ENCODE data around the gene RTTN. TPM values are rescaled to one million over a fixed set of nuclear protein-coding genes. Genes with fewer than 3 reads are reported as not detected.
"Not testable (repeated sequence)": the region's sequence is repeated elsewhere in the genome, so short reads cannot be mapped to it uniquely, and the experiment has no call there.

The RTTN gene
- total RNA-seq, 1 donor from 2014 or later, result 15.8 TPM

DNA sequence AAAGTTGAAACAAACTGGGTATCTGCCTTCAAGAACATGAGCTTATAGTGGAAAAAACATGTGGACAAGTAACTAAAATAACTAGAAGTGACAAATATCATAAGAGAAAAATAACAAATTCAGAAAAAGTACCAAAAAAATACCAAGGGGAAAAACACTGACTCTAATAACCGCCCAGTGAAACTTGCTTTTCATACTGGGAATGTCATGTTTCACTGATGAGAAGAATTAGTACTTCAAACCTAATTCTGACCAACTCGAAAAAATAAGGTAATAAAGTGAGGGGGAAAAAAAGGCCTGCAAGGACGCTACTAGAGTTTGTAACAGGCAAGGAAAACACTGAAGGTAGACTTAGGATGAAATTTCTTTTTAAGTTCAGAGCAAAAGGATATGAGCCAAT, 83.6 kb downstream of the RTTN start:
- no peaks in the 10 kb centered on the region for H3K27me3 Mint-ChIP-seq (ENCODE audit: unreplicated experiment)
- no peak overlapping the region for H3K27ac Mint-ChIP-seq (ENCODE audit: unreplicated experiment)
- H3K36me3 Mint-ChIP-seq (ENCODE audit: low read depth, unreplicated experiment), result no peaks in the 10 kb centered on the region
- H3K4me3 Mint-ChIP-seq (ENCODE audit: unreplicated experiment), result no peak overlapping the region
- TF ChIP-seq, protein P1, sequence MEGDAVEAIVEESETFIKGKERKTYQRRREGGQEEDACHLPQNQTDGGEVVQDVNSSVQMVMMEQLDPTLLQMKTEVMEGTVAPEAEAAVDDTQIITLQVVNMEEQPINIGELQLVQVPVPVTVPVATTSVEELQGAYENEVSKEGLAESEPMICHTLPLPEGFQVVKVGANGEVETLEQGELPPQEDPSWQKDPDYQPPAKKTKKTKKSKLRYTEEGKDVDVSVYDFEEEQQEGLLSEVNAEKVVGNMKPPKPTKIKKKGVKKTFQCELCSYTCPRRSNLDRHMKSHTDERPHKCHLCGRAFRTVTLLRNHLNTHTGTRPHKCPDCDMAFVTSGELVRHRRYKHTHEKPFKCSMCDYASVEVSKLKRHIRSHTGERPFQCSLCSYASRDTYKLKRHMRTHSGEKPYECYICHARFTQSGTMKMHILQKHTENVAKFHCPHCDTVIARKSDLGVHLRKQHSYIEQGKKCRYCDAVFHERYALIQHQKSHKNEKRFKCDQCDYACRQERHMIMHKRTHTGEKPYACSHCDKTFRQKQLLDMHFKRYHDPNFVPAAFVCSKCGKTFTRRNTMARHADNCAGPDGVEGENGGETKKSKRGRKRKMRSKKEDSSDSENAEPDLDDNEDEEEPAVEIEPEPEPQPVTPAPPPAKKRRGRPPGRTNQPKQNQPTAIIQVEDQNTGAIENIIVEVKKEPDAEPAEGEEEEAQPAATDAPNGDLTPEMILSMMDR (IDR thresholded peaks at IDR 0.05; ENCODE audit: unreplicated experiment), result no peak
- DNase-seq (ENCODE audit: low spot score), result no peak
- H3K4me1 Mint-ChIP-seq (ENCODE audit: unreplicated experiment), result no peaks in the 10 kb centered on the region
- no peaks in the 10 kb centered on the region for H3K9me3 Mint-ChIP-seq (ENCODE audit: unreplicated experiment)

DNA sequence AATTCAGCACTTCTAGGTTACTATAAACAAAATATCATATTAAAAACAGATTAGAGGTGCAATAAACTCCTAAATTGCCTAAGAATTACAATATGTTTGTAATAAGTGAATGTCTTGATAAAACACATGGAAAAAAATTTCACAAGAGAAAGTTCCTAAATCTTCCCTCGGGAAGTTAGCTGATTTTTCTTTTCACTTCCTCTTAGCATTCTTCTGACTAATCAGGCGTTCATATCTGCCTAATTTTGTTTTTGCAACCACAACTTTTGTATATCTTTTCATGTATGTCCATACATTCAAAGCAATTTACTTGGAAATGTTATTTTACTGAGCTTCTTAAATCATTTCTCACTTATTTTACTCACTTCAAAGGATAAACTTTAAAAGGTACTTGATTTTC, 88.5 kb downstream of the RTTN start:
- TF ChIP-seq, protein P1 (IDR thresholded peaks at IDR 0.05; ENCODE audit: unreplicated experiment), result no peak
- peaks cover 2% of the 10 kb centered on the region for H3K27me3 Mint-ChIP-seq (ENCODE audit: unreplicated experiment)
- no peaks in the 10 kb centered on the region for H3K4me1 Mint-ChIP-seq (ENCODE audit: unreplicated experiment)
- H3K36me3 Mint-ChIP-seq (ENCODE audit: low read depth, unreplicated experiment), result no peaks in the 10 kb centered on the region
- no peak for DNase-seq (ENCODE audit: low spot score)
- H3K27ac Mint-ChIP-seq (ENCODE audit: unreplicated experiment), result no peak overlapping the region
- H3K4me3 Mint-ChIP-seq (ENCODE audit: unreplicated experiment), result no peak overlapping the region
- H3K9me3 Mint-ChIP-seq (ENCODE audit: unreplicated experiment), result no peaks in the 10 kb centered on the region

DNA sequence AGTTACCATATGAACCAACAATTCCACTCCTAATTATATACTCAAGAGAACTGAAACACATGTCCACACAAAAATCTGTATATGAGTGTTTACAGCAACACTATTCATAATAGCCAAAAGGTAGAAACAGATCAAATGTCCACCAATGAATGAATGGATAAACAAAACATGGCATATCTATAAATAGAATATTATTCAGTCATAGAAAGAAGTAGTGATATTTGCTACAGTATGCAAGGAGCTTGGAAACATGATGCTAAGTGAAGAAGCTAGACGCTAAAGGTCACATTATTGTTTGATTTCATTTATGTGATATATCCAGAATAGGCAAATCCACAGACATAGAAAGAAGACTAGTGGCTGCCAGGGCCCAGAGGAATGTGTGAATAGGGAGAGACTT, 92.0 kb downstream of the RTTN start:
- TF ChIP-seq, protein P1 (IDR thresholded peaks at IDR 0.05; ENCODE audit: unreplicated experiment), result no peak
- no peak overlapping the region for H3K4me3 Mint-ChIP-seq (ENCODE audit: unreplicated experiment)
- H3K9me3 Mint-ChIP-seq (ENCODE audit: unreplicated experiment), result no peaks in the 10 kb centered on the region
- peaks cover 2% of the 10 kb centered on the region for H3K27me3 Mint-ChIP-seq (ENCODE audit: unreplicated experiment)
- no peak overlapping the region for H3K27ac Mint-ChIP-seq (ENCODE audit: unreplicated experiment)
- no peaks in the 10 kb centered on the region for H3K4me1 Mint-ChIP-seq (ENCODE audit: unreplicated experiment)
- H3K36me3 Mint-ChIP-seq (ENCODE audit: low read depth, unreplicated experiment), result no peaks in the 10 kb centered on the region
- no peak for DNase-seq (ENCODE audit: low spot score)

DNA sequence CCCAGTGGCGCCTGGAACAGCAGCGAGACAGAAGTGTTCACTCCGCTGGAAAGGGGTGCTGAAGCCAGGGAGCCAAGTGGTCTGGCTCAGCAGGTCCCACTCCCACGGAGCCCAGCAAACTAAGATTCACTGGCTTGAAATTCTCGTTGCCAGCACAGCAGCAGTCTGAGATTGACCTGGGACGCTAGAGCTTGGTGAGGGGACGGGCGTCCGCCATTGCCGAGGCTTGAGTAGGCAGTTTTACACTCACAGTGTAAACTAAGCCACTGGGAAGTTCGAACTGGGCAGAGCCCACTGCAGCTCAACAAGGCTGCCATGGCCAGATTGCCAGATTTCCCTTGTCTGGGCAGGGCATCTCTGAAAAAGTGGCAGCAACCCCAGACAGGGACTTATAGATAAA, 94.8 kb downstream of the RTTN start:
- no peak for DNase-seq (ENCODE audit: low spot score)
- Mint-ChIP-seq H3K4me1 (ENCODE audit: unreplicated experiment) (no peaks in the 10 kb centered on the region), H3K27me3 (ENCODE audit: unreplicated experiment) (peaks cover 2% of the 10 kb centered on the region), H3K27ac (ENCODE audit: unreplicated experiment) (no peak overlapping the region), H3K36me3 (ENCODE audit: low read depth, unreplicated experiment) (peaks cover 4% of the 10 kb centered on the region), H3K9me3 (ENCODE audit: unreplicated experiment) (no peaks in the 10 kb centered on the region), H3K4me3 (ENCODE audit: unreplicated experiment) (no peak overlapping the region)
- TF ChIP-seq, protein P1 (IDR thresholded peaks at IDR 0.05; ENCODE audit: unreplicated experiment), result no peak

DNA sequence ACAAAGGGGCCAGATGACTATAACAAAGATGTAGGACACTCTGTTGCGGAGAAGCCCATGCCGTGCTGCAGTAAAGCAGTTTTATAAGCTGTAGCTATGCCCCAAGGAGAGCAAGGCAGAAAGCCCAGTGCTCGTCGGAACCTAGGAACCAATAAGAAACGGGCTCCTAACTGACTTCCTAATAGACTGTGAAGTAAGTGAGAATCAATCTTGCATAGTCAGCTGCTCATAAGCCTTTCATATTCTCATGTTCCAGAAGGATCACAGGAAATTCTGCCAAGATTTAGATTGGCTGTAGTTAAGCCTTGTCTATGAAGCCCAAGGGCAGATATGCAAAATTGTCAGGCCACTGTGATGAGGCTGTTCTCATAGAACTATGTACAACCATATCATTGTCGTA, 98.4 kb downstream of the RTTN start:
- Mint-ChIP-seq H3K27me3 (ENCODE audit: unreplicated experiment) (peaks cover under 1% of the 10 kb centered on the region), H3K4me1 (ENCODE audit: unreplicated experiment) (no peaks in the 10 kb centered on the region), H3K27ac (ENCODE audit: unreplicated experiment) (no peak overlapping the region), H3K4me3 (ENCODE audit: unreplicated experiment) (no peak overlapping the region), H3K36me3 (ENCODE audit: low read depth, unreplicated experiment) (peaks cover 28% of the 10 kb centered on the region), H3K9me3 (ENCODE audit: unreplicated experiment) (peaks cover 8% of the 10 kb centered on the region)
- TF ChIP-seq, protein P1 (IDR thresholded peaks at IDR 0.05; ENCODE audit: unreplicated experiment), result no peak
- no peak for DNase-seq (ENCODE audit: low spot score)

DNA sequence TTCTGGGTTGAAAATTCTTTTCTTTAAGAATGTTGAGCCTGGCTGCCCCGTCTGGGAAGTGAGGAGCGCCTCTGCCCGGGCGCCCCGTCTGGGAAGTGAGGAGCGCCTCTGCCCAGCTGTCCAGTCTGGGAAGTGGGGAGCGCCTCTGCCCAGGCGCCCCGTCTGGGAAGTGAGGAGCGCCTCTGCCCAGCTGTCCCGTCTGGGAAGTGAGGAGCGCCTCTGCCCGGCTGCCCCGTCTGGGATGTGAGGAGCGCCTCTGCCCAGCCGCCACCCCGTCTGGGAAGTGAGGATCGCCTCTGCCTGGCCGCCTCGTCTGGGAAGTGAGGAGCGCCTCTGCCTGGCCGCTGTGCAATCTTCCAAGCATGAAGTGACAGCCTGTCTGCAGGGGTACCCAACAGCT, 102.6 kb downstream of the RTTN start:
- H3K27ac Mint-ChIP-seq (ENCODE audit: unreplicated experiment), result not testable (repeated sequence)
- H3K9me3 Mint-ChIP-seq (ENCODE audit: unreplicated experiment), result peaks cover 14% of the 10 kb centered on the region

More for the DNA sequence above, 102.6 kb downstream of the RTTN start:
- DNase-seq (ENCODE audit: low spot score); H3K4me1 Mint-ChIP-seq (ENCODE audit: unreplicated experiment); H3K27me3 Mint-ChIP-seq (ENCODE audit: unreplicated experiment); H3K4me3 Mint-ChIP-seq (ENCODE audit: unreplicated experiment): not testable (repeated sequence)
- peaks cover 38% of the 10 kb centered on the region for H3K36me3 Mint-ChIP-seq (ENCODE audit: low read depth, unreplicated experiment)

Measured in endothelial cell (in vitro differentiated cells).